HG03571 (cell line): ENCODE data around the gene TBC1D22A.
"Not testable (repeated sequence)": the region's sequence is repeated elsewhere in the genome, so short reads cannot be mapped to it uniquely, and the experiment has no call there.

Experiments used
- ATAC-seq: cut with Tn5 transposase; IDR thresholded peaks from one replicate; pipeline ENCODE4 v1.9.1; 2021; ENCODE audit not compliant: unreplicated experiment

TBC1D22A gene

DNA sequence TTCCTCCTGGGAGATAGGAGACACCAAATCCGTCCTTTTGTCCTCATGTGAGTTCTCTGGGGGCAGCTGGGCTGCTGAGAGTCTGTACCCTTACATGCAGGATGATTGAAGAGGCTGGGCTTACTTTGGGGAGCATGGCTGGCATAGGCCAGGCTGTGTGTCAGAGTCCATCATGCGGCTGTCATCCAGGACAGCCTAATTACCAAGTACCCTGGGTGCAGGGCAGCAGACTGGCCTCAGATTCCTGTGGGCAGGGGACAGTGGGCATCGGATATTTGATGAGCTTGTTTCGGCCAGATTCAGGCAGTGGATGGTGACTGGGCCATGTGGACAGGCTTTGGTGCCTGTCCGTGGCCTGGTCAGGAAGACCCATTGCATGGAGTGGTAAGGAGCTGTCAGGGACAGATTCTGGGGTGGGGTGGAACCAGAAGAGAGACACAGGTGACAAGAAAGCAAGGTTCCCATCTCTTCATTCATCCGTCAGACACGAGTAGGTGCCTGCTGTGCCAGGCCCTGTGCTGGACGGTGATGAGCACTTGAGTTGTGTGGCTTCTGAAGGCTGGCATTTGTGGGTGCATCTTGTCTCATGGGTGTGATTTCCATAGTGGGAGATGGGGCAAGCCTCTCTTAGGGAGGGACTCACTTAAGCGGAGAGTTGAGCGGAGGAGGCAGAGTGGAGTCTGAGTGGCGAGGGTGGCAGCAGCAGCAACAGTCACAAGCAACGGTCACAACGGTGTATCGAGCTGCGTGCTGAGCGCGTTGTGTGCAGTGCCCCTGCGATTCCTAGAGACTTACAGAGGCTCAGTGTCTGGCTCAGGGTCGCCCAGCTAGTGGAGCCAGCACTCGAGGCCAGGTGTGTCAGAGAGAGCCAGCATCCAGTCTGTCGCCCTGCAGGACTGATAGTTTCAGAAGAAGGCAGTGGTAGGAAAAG lies 48.7 kb downstream of the TBC1D22A start:
- no peak for ATAC-seq

DNA sequence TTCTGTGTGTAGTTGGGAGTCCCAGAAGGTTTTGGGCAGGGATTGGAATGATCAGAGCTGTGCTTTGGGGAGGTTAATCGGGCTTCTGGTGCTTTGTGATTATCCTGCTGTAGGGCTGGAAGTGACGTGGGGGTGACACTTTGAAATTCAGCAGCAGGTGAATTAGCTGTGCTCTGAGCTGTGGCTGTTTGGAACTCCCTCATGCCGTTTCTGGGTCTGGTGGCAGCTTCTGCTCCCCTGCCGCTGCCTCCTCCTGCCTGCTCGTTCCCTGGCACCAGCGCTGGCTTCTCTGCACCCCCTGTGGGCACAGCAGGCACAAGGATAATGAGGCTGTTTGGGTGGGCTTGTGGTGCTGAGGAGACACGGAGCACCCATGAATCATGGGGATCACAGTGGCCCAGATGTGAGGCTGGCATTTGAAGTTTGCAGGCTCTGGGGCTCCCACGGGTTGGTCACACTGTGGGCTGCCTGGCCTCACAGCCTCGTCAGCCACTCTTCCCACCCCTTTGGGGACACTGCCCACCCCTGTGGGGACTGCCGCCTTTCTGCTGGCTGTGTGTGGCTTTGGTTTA lies 49.7 kb downstream of the TBC1D22A start:
- no peak for ATAC-seq

- no peak for ATAC-seq
These were observed 50.3 kb downstream of the TBC1D22A start for GRCh38 chr22:46812788-46813187.

DNA sequence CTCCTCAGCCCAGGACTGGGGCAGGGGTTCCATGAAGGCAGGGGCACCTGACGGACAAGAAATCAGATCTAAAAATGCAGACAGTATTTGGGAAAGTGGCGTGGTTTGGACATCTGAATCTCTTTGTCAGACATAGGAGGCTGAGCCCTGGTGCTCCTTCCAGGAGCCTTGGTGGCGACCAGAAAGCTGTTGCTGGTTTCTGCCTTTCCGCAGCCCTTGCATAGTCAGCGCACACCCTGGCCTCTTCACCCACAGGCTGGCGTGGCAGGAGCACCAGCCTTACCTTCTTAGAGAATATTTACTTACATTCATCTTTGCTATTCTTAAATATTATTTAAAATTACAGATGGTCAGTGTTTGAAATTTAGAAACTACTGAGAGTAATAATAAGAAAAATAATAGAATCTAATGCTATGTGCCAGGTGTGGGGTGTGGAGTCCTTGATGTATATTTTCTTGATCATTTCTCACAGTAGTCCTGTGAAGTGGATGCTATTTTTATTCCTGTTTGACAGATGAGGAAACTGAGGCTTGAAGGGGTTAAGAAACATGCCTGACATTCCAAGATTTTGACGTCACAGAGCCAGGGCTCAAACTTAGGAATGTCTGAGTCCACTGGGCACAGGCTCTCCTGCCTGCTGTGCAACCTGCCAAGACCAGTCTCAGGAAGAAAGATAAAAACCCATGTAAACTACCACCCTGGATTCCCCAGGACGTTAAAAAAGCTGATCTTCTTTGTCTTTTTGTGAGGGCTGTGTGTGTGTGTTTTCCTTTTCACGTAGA lies 51.6 kb downstream of the TBC1D22A start:
- ATAC-seq, result no peak

DNA sequence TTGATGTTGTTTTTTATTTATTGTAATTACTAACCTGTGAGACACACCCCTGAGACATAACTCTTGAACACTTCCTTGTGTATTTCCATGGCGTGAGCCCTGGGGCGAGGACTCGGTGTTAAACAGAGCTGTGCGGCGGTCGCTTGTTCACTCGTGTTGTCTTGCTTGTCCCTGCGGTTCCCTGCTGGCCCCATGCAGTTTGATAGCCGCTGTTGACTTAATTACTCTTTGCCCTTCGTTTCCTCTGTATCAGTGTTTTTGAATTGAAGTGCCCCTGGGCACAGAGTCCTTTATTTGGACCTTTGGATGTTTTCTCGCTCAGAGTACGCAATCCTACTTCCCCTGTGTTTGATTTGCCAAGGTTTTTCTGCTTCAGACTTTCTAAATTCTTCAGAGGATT lies 52.7 kb downstream of the TBC1D22A start:
- ATAC-seq, result no peak

DNA sequence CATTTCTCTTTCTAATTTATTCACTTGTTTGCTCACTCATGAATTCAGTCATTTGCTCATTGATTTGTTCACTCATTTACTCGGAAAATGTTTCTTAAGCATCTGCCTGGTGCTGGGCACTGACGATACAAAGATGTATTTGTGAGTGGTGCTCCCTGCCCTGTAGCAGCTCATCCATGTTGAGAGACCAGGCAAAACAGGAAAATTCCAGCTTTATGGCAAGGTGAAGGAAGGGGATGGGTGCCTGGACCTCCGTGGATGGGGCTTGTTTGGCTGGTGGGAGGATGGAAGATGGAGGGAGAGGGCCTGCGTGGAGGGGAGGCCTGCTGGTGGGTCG lies 53.1 kb downstream of the TBC1D22A start:
- ATAC-seq, result no peak

GRCh38 chr22:46815896-46816731 lies 53.7 kb downstream of the TBC1D22A start:
- no peak for ATAC-seq

DNA sequence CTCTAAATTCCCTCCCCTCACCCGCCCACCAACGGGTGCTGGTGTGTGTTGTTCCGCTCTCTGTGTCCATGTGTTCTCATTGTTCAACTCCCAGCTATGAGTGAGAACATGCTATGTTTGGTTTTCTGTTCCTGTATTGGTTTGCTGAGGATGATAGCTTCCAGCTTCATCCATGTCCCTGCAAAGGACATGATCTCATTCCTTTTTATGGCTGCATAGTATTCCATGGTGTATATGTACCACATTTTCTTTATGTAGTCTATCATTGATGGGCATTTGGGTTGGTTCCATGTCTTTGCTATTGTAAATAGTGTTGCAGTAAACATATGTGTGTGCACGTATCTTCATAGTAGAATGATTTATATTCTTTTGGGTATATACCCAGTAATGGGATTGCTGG lies 54.9 kb downstream of the TBC1D22A start:
- ATAC-seq, result not testable (repeated sequence)

DNA sequence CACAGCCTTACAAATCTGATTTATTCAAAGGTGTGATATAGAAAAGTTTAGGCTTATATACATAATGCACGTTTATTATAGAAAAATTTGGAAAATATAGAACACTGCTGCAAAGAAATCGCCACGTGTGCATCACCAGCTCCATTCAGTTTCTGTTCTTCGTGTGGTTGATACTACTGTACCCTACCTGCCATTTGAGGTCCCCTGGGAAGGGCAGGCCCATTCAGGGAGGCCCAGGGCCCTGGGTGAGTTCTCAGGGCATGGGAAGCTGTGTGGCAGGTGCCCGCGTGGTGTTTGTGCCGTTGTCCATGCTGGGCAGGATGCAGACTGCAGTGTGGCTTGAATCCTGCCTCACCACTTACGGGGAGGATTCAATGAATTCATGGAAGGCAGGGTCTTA lies 60.8 kb downstream of the TBC1D22A start:
- no peak for ATAC-seq

GRCh38 chr22:46823654-46824053 lies 61.2 kb downstream of the TBC1D22A start:
- ATAC-seq, result no peak

- no peak for ATAC-seq
These were observed 62.0 kb downstream of the TBC1D22A start for GRCh38 chr22:46824344-46824909.

DNA sequence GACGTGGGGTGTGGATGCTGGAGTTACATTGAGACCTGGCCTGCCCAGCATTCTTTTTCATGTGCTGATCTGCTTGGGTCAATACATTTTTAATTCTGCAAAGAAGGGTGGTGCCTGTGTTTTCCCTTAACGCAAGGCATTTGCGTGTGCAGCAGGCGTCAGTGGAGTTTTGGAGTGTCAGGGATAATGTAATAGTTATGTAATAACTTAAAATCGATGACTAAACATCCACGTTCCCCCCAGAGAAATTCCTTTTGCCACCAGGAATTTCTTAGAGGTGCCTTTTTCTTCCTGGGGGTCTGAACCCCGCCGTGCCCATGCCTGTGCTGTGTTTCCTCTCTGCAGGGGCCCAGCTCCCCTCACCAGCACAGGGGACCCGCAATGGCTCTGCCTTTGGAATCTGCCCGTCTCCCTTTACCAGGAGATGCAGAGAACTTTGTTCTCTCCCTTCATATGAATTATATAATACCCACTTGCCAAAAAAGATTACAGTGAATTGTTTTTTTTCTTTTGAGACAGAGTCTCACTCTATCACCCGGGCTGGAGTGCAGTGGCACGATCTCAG lies 62.6 kb downstream of the TBC1D22A start:
- no peak for ATAC-seq

- ATAC-seq, result no peak
These were observed 64.1 kb downstream of the TBC1D22A start for GRCh38 chr22:46826438-46827135.

DNA sequence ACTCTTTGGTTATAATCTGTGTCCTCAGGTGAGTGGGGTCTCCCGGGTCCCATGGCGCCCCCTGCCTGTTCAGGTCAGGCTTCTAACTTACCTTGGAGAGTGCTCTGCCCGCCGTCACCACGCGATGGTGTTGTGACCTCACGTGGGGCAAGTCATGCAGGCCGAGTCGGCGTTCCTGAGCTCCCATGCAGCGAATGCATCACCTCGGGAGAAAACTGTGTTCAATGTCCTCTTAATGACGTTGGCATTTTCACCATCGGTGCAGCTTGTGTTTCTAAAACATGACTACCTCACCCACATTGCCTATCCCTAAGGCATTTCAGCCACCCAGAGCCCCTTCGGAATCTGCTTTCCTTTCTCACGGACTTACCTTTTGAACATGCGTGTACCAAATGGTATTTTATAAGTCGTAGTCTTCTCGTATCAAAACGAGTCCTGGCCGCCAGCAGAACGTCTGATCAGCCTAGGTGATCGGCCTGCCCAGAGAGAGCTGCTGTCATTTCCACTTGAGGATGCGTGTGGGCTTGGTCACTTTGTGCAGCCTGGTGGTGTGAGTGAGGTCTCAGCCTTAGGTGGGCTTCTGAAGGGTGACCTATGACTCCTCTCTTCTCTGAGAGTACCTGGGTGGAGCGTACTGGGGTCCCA lies 64.8 kb downstream of the TBC1D22A start:
- no peak for ATAC-seq

- no peak for ATAC-seq
These were observed 65.3 kb downstream of the TBC1D22A start for GRCh38 chr22:46827781-46828180.

DNA sequence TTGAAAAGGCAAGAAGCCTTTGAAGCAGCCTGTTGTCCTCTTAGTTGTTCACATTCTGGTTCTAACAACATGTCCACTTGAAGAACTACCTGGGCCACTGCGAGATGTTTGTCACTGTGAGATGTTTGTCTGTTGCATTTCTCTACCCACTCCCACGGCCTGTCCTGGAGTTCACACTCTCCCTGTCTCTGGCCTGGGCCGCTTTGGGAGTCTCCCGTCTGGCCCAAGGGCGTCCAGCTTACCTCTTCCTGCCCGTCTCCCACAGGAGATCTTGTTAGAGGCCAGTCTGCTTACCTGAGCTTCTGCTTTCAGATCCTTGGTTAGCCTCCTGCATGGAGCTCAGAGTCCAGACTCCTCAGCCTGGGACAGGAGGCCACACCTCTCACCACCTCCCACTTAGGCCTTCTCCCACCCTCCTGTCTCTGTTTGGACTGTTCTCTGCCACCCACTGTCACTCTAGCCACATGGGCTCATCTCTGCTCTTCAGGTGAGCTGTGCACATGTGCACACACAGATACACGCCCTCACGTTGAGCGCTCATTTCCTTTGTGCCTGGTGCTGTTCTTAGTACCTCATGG lies 66.0 kb downstream of the TBC1D22A start:
- no peak for ATAC-seq

GRCh38 chr22:46829117-46829891 lies 66.9 kb downstream of the TBC1D22A start:
- no peak for ATAC-seq
